T-cell (primary cell): ENCODE results near the gene ANKS6. TPM values are rescaled to one million over a fixed set of nuclear protein-coding genes. Genes with fewer than 3 reads are reported as not detected.

Experiments used
- ATAC-seq, 4 experiments: fragments of 200-7000 bp in 3 of 4; fragments of 150-1000 bp in 1 of 4; cut with Tn5 transposase; replicated peaks in 1 of 4; 1 replicate in 3 of 4; 2 replicates in 1 of 4; pipeline ENCODE4 v1.10.0; 2021; ENCODE audit warnings: moderate library complexity in 3 of 4, mild to moderate bottlenecking in 2 of 4, moderate number of reproducible peaks in 1 of 4
- CTCF ChIA-PET, 2 donors: fragments of 300-600 bp; sonication (Branson Sonifier 250); formaldehyde crosslinking; loops; one replicate each; lab custom pipeline; 2022; ENCODE audit warnings: antibody characterized with exemption in 2 of 2; lab: Charles Lee
- POLR2A ChIA-PET, 2 donors: fragments of 300-600 bp; sonication (Branson Sonifier 250); formaldehyde crosslinking; loops; one replicate each; lab custom pipeline; 2022; ENCODE audit warnings: antibody characterized with exemption in 2 of 2; lab: Charles Lee
- DNase-seq, 35 experiments: peaks; one replicate each; pipeline versions ENCODE4 v3.0.0 to v3.0.0-alpha.2; 2013 to 2023
- H3K27ac ChIP-seq: one replicate; pipeline ENCODE4 v1.5.1; 2013; ENCODE audit warnings: low read length
- H3K27me3 ChIP-seq, 2 experiments: replicated peaks in 1 of 2; 1 replicate in 1 of 2; 2 replicates in 1 of 2; pipeline versions ENCODE4 v1.6.1 to v1.7.0; 2013; ENCODE audit warnings: low read length in 1 of 2, mixed read lengths in 1 of 2; ENCODE audit not compliant: control insufficient read depth in 2 of 2, insufficient read depth in 2 of 2; ENCODE audit errors: extremely low read depth in 1 of 2
- H3K36me3 ChIP-seq, 2 donors: 1 replicate in 1 of 2; 2 replicates in 1 of 2; pipeline versions ENCODE4 v1.6.1 to v1.7.0; 2013; ENCODE audit warnings: low read length in 1 of 2; ENCODE audit not compliant: control insufficient read depth in 2 of 2, insufficient read depth in 1 of 2; ENCODE audit errors: extremely low read depth in 1 of 2
- H3K4me1 ChIP-seq, 2 experiments: 1 replicate in 1 of 2; 2 replicates in 1 of 2; pipeline versions ENCODE4 v1.6.1 to v1.7.0; 2013; ENCODE audit warnings: low read length in 2 of 2, mixed read lengths in 1 of 2; ENCODE audit not compliant: insufficient read depth in 2 of 2, control insufficient read depth in 1 of 2; ENCODE audit errors: extremely low read depth in 1 of 2
- H3K4me3 ChIP-seq, 2 donors: 1 replicate in 1 of 2; 2 replicates in 1 of 2; pipeline versions ENCODE4 v1.5.1 to v1.7.0; 2013; ENCODE audit warnings: mild to moderate bottlenecking in 2 of 2, low read length in 1 of 2, moderate library complexity in 1 of 2; ENCODE audit not compliant: control insufficient read depth in 1 of 2; ENCODE audit errors: extremely low read depth in 1 of 2
- H3K9me3 ChIP-seq: 2 replicates; pipeline ENCODE4 v1.7.0; 2013
- H3K27ac Mint-ChIP-seq, 2 donors: one replicate each; pipeline ENCODE4 v1.8.0; 2020 to 2021; ENCODE audit warnings: mild to moderate bottlenecking in 2 of 2, mixed read lengths in 2 of 2
- H3K27me3 Mint-ChIP-seq, 2 donors: one replicate each; pipeline ENCODE4 v1.8.0; 2021 to 2022; ENCODE audit warnings: mixed read lengths in 2 of 2
- H3K36me3 Mint-ChIP-seq: one replicate; pipeline ENCODE4 v1.8.0; 2021; ENCODE audit warnings: mixed read lengths
- H3K4me1 Mint-ChIP-seq, 3 donors: one replicate each; pipeline ENCODE4 v1.8.0; 2020 to 2022; ENCODE audit warnings: mixed read lengths in 3 of 3, mild to moderate bottlenecking in 1 of 3
- H3K4me3 Mint-ChIP-seq, 3 donors: one replicate each; pipeline ENCODE4 v1.8.0; 2020 to 2022; ENCODE audit warnings: mild to moderate bottlenecking in 3 of 3, mixed read lengths in 3 of 3, moderate library complexity in 3 of 3
- H3K9me3 Mint-ChIP-seq, 3 donors: one replicate each; pipeline ENCODE4 v1.8.0; 2020 to 2022; ENCODE audit warnings: mixed read lengths in 3 of 3
- WGBS: methylation state at CpG from one replicate; pipeline ENCODE4 v1.1.5; 2013; ENCODE audit warnings: missing lambda C conversion rate; ENCODE audit not compliant: insufficient coverage; 5-methylcytosine and 5-hydroxymethylcytosine counted together
- total RNA-seq, 35 experiments: library from RNA in 6 of 35; stranded (reverse) in 6 of 35; fragments of 120-200 nt in 1 of 35; gene quantifications; one replicate each; pipeline versions ENCODE4 v1.2.1 to v1.2.4 and lab custom pipeline; 2013 to 2026

ANKS6 gene
- total RNA-seq, 5 donors from 2014 or later (not counting 1 experiment from before 2014, with no cell fraction given), result 11.7 to 19.0 (median 14.1) TPM

- Histone ChIP-seq H3K36me3 (no peaks in the 10 kb centered on the region), H3K4me3 (no peak overlapping the region), H3K9me3 (no peaks in the 10 kb centered on the region), H3K27me3 (no peaks in the 10 kb centered on the region), H3K4me1 (no peaks in the 10 kb centered on the region), H3K27ac (no peak overlapping the region)
- H3K9me3 Mint-ChIP-seq, result no peaks in the 10 kb centered on the region
- WGBS, result 100% methylated on average over 2 of the region's 2 CpGs
- H3K4me3 Mint-ChIP-seq, result no peak overlapping the region
- peaks cover 4 to 7% (median 6%) of the 10 kb centered on the region in 3 donors for H3K4me1 Mint-ChIP-seq
- ATAC-seq, result no peak
- POLR2A ChIA-PET, result no interaction called here
- H3K27ac Mint-ChIP-seq, result no peak overlapping the region
- H3K27me3 Mint-ChIP-seq, result no peaks in the 10 kb centered on the region
- DNase-seq, result no peak
- CTCF ChIA-PET, result interaction anchor here in 1 of 2 donors (0.5 kb wide), 1 partner anchor 26 kb away, joined by 4 read pairs; no protein-coding TSS in a partner anchor
- peaks cover 26% of the 10 kb centered on the region for H3K36me3 Mint-ChIP-seq
These were observed 25.5 kb upstream of the ANKS6 start for GRCh38 chr9:98821831-98822230.

GRCh38 chr9:98819231-98819630 is 22.9 kb upstream of the ANKS6 start:
- Mint-ChIP-seq H3K9me3 (no peaks in the 10 kb centered on the region), H3K36me3 (peaks cover 24% of the 10 kb centered on the region), H3K4me3 (no peak overlapping the region), H3K27me3 (no peaks in the 10 kb centered on the region), H3K27ac (no peak overlapping the region), H3K4me1 (peaks cover 4 to 7% (median 6%) of the 10 kb centered on the region in 3 donors)
- Histone ChIP-seq H3K27ac (no peak overlapping the region), H3K27me3 (no peaks in the 10 kb centered on the region), H3K36me3 (no peaks in the 10 kb centered on the region), H3K4me3 (no peak overlapping the region), H3K9me3 (no peaks in the 10 kb centered on the region), H3K4me1 (no peaks in the 10 kb centered on the region)
- POLR2A ChIA-PET, result no interaction called here
- WGBS, result 100% methylated on average over 2 of the region's 3 CpGs
- ATAC-seq (no peak), DNase-seq (no peak)
- CTCF ChIA-PET, result no interaction called here

GRCh38 chr9:98818764-98819163 is 22.4 kb upstream of the ANKS6 start:
- ATAC-seq (no peak), DNase-seq (no peak)
- Mint-ChIP-seq H3K36me3 (peaks cover 24% of the 10 kb centered on the region), H3K27ac (no peak overlapping the region), H3K9me3 (no peaks in the 10 kb centered on the region), H3K4me3 (no peak overlapping the region), H3K27me3 (no peaks in the 10 kb centered on the region), H3K4me1 (peaks cover 4 to 7% (median 6%) of the 10 kb centered on the region in 3 donors)
- H3K4me1 ChIP-seq, result no peaks in the 10 kb centered on the region
- no peaks in the 10 kb centered on the region for H3K9me3 ChIP-seq
- POLR2A ChIA-PET, result no interaction called here
- no peaks in the 10 kb centered on the region for H3K27me3 ChIP-seq
- H3K27ac ChIP-seq, result no peak overlapping the region
- WGBS, result 89% methylated on average over 1 of the region's 2 CpGs
- no peaks in the 10 kb centered on the region for H3K36me3 ChIP-seq
- no peak overlapping the region for H3K4me3 ChIP-seq
- CTCF ChIA-PET, result no interaction called here

- H3K4me3 ChIP-seq, result no peak overlapping the region
- POLR2A ChIA-PET, result no interaction called here
- Mint-ChIP-seq H3K27ac (no peak overlapping the region), H3K27me3 (no peaks in the 10 kb centered on the region), H3K4me1 (peaks cover 7 to 18% (median 9%) of the 10 kb centered on the region in 3 donors), H3K4me3 (no peak overlapping the region), H3K9me3 (peaks cover 0 to 4% (median 0%) of the 10 kb centered on the region in 3 donors), H3K36me3 (peaks cover 27% of the 10 kb centered on the region)
- no peak overlapping the region for H3K27ac ChIP-seq
- no peaks in the 10 kb centered on the region for H3K9me3 ChIP-seq
- DNase-seq, result no peak
- no peaks in the 10 kb centered on the region for H3K4me1 ChIP-seq
- H3K36me3 ChIP-seq, result no peaks in the 10 kb centered on the region
- ATAC-seq, result no peak
- CTCF ChIA-PET, result no interaction called here
- WGBS, result no CpG with 5 or more reads among the region's 6 CpGs
- no peaks in the 10 kb centered on the region for H3K27me3 ChIP-seq
These were observed 19.1 kb upstream of the ANKS6 start for GRCh38 chr9:98815391-98815951.

- Mint-ChIP-seq H3K27me3 (no peaks in the 10 kb centered on the region), H3K9me3 (peaks cover 0 to 4% (median 0%) of the 10 kb centered on the region in 3 donors), H3K4me1 (peaks cover 28 to 43% (median 33%) of the 10 kb centered on the region in 3 donors), H3K4me3 (no peak overlapping the region), H3K27ac (no peak overlapping the region), H3K36me3 (peaks cover 15% of the 10 kb centered on the region)
- ChIA-PET CTCF (no interaction called here), POLR2A (no interaction called here)
- ATAC-seq (no peak), DNase-seq (no peak)
- no peak overlapping the region for H3K27ac ChIP-seq
- peaks cover 0 to 11% of the 10 kb centered on the region in 2 experiments for H3K27me3 ChIP-seq
- WGBS, result 50% methylated on average over 1 of the region's 2 CpGs
- H3K9me3 ChIP-seq, result no peaks in the 10 kb centered on the region
- no peaks in the 10 kb centered on the region for H3K36me3 ChIP-seq
- H3K4me1 ChIP-seq, result peaks cover 2 to 22% of the 10 kb centered on the region in 2 experiments
- no peak overlapping the region for H3K4me3 ChIP-seq
These were observed 14.8 kb upstream of the ANKS6 start for GRCh38 chr9:98811051-98811650.

GRCh38 chr9:98810102-98810842 is 13.9 kb upstream of the ANKS6 start:
- Mint-ChIP-seq H3K27me3 (no peaks in the 10 kb centered on the region), H3K36me3 (peaks cover 15% of the 10 kb centered on the region), H3K4me1 (peaks cover 28 to 43% (median 33%) of the 10 kb centered on the region in 3 donors), H3K9me3 (peaks cover 0 to 4% (median 0%) of the 10 kb centered on the region in 3 donors), H3K4me3 (peak overlapping the region in 1 of 3 donors; percentile 88), H3K27ac (no peak overlapping the region)
- POLR2A ChIA-PET, result no interaction called here
- Histone ChIP-seq H3K36me3 (no peaks in the 10 kb centered on the region), H3K4me3 (no peak overlapping the region), H3K27me3 (peaks cover 0 to 11% of the 10 kb centered on the region in 2 experiments), H3K27ac (no peak overlapping the region), H3K4me1 (peaks cover 2 to 22% of the 10 kb centered on the region in 2 experiments), H3K9me3 (no peaks in the 10 kb centered on the region)
- ATAC-seq (no peak), DNase-seq (no peak)
- no CpG with 5 or more reads among the region's 3 CpGs for WGBS
- CTCF ChIA-PET, result no interaction called here
